Measurements from ENCODE around the gene DELE1. TPM values are rescaled to one million over a fixed set of nuclear protein-coding genes. Genes with fewer than 3 reads are reported as not detected.

The DELE1 gene
- total RNA-seq, 2 donors from 2014 or later, result 70.9 to 93.6 TPM

DNA sequence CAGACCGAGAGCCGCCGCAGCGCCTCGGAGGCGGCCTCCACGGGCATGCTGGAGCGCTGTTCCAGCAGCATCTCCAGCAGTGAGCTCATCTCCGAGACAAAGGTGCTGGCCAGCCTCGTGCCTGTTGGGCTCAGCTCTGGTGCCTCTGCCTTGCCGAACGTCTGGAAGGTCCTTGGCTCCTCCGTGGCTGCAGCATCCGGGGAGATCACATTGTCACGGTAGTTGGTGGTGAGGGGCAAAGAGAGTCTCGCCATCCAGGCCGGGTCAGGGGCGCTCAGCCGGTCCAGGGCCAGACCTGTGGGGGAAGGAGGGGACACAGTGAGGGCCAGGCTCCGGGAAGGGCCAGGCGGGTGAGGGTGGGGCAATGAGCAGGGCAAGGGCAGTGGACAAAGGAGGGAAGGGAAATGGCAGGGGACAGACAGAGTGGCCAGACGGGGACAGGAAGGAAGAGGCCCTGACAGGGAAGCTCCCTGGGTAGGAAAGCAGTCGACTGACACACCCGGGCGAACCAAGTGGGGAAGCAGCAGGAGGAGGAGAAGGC is 21.9 kb downstream of the DELE1 start:
- no peaks in the 10 kb centered on the region for H3K27me3 Mint-ChIP-seq
- no peaks in the 10 kb centered on the region for H3K9me3 Mint-ChIP-seq
- no peaks in the 10 kb centered on the region for H3K36me3 Mint-ChIP-seq
- H3K27ac Mint-ChIP-seq, result no peak overlapping the region
- no peak overlapping the region for H3K4me3 Mint-ChIP-seq
- DNase-seq (ENCODE audit: low spot score), result no peak
- peaks cover 16 to 22% of the 10 kb centered on the region in 2 donors for H3K4me1 Mint-ChIP-seq (ENCODE audit: low read depth in 2 of 2)
- ATAC-seq, result no peak

DNA sequence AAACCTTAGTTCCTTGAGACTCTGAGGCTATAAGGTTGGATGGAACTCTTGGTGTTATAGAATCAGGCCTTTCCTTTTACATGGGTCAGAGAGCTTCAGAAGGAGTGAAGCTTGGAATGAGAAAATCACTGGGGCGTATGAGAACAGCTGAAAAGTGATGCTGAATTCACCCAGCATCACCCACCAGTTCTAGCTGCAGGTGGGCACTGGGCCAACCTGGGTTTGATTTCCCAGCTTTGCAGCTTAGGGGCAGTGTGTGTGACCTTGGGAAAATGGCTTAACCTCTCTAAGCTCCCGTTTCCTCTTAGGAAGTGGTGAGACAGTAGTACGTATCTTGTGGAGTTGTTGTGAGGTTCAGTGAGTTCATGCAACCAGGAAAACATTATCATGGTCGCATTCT is 23.6 kb downstream of the DELE1 start:
- H3K27ac Mint-ChIP-seq, result no peak overlapping the region
- H3K27me3 Mint-ChIP-seq, result no peaks in the 10 kb centered on the region
- no peak overlapping the region for H3K4me3 Mint-ChIP-seq
- no peaks in the 10 kb centered on the region for H3K36me3 Mint-ChIP-seq
- ATAC-seq (no peak), DNase-seq (ENCODE audit: low spot score) (no peak)
- peaks cover 10 to 19% of the 10 kb centered on the region in 2 donors for H3K4me1 Mint-ChIP-seq (ENCODE audit: low read depth in 2 of 2)
- no peaks in the 10 kb centered on the region for H3K9me3 Mint-ChIP-seq

DNA sequence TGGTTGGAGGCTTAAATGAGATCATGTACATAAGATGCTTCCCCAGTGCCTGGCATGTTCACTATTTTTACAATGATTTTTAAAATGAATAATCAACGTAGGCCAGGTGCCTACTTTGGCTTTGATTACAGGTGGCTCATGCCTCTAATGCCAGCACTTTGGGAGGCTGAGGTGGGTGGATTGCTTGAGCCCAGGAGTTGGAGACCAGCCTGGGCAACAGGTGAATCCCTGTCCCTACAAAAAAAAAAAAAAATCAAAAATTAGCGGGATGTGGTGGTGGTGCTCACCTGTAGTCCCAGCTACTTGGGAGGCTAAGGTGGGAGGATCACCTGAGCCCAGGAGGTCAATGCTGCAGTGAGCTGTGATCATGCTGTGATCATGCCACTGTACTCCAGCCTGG is 25.1 kb downstream of the DELE1 start:
- ATAC-seq (no peak), DNase-seq (ENCODE audit: low spot score) (no peak)
- Mint-ChIP-seq H3K36me3 (no peaks in the 10 kb centered on the region), H3K27me3 (no peaks in the 10 kb centered on the region), H3K4me3 (no peak overlapping the region), H3K9me3 (no peaks in the 10 kb centered on the region), H3K27ac (no peak overlapping the region), H3K4me1 (ENCODE audit: low read depth in 2 of 2) (peaks cover 9 to 12% of the 10 kb centered on the region in 2 donors)

DNA sequence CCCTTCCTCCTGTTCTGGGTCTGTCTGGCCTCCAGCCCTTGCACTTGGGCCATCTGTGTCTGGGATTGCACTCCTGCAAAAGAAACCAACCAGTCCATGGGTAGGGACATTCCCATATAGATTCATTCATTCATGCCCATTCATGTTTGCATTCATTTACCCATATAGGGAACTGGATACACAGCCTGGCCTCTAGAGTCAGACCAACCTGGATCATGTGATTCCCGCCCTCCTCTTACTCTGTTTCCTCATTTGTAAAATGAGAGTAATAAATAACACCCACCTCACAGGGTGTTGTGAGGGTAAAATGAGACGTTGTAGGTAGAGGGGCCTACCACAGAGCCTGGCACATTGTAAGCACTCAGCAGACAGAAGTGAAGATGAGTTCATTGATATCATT is 25.8 kb downstream of the DELE1 start:
- Mint-ChIP-seq H3K4me3 (no peak overlapping the region), H3K27me3 (no peaks in the 10 kb centered on the region), H3K4me1 (ENCODE audit: low read depth in 2 of 2) (peaks cover 9 to 12% of the 10 kb centered on the region in 2 donors), H3K27ac (no peak overlapping the region), H3K9me3 (no peaks in the 10 kb centered on the region), H3K36me3 (no peaks in the 10 kb centered on the region)
- no peak for ATAC-seq
- DNase-seq (ENCODE audit: low spot score), result no peak

GRCh38 chr5:141950207-141951005 is 26.7 kb downstream of the DELE1 start:
- no peak for ATAC-seq

GRCh38 chr5:141951332-141951781 is 27.7 kb downstream of the DELE1 start:
- ATAC-seq, result no peak
- Mint-ChIP-seq H3K27ac (peak overlapping the region in 1 of 2 donors; percentile 82), H3K36me3 (no peaks in the 10 kb centered on the region), H3K27me3 (no peaks in the 10 kb centered on the region), H3K4me3 (no peak overlapping the region), H3K9me3 (no peaks in the 10 kb centered on the region), H3K4me1 (ENCODE audit: low read depth in 2 of 2) (peaks cover 9 to 12% of the 10 kb centered on the region in 2 donors)
- no peak for DNase-seq (ENCODE audit: low spot score)

More at GRCh38 chr5:141950207-141951005, 26.7 kb downstream of the DELE1 start:
- Mint-ChIP-seq H3K4me1 (ENCODE audit: low read depth in 2 of 2) (peaks cover 9 to 12% of the 10 kb centered on the region in 2 donors), H3K36me3 (no peaks in the 10 kb centered on the region), H3K4me3 (no peak overlapping the region), H3K9me3 (no peaks in the 10 kb centered on the region), H3K27ac (no peak overlapping the region), H3K27me3 (no peaks in the 10 kb centered on the region)
- no peak for DNase-seq (ENCODE audit: low spot score)

- Mint-ChIP-seq H3K36me3 (no peaks in the 10 kb centered on the region), H3K4me3 (no peak overlapping the region), H3K4me1 (ENCODE audit: low read depth in 2 of 2) (peaks cover 9 to 12% of the 10 kb centered on the region in 2 donors), H3K27ac (peak overlapping the region in 1 of 2 donors; percentile 82), H3K27me3 (no peaks in the 10 kb centered on the region), H3K9me3 (no peaks in the 10 kb centered on the region)
- ATAC-seq (no peak), DNase-seq (ENCODE audit: low spot score) (no peak)
These were observed 28.3 kb downstream of the DELE1 start for GRCh38 chr5:141952020-141952419.

- H3K9me3 Mint-ChIP-seq, result no peaks in the 10 kb centered on the region
- H3K27me3 Mint-ChIP-seq, result no peaks in the 10 kb centered on the region
- ATAC-seq (no peak), DNase-seq (ENCODE audit: low spot score) (no peak)
- H3K27ac Mint-ChIP-seq, result peak overlapping the region in 1 of 2 donors; percentile 64
- H3K36me3 Mint-ChIP-seq, result no peaks in the 10 kb centered on the region
- no peak overlapping the region for H3K4me3 Mint-ChIP-seq
- H3K4me1 Mint-ChIP-seq (ENCODE audit: low read depth in 2 of 2), result peaks cover 27 to 31% of the 10 kb centered on the region in 2 donors
These were observed 30.5 kb downstream of the DELE1 start for GRCh38 chr5:141954194-141954593.

DNA sequence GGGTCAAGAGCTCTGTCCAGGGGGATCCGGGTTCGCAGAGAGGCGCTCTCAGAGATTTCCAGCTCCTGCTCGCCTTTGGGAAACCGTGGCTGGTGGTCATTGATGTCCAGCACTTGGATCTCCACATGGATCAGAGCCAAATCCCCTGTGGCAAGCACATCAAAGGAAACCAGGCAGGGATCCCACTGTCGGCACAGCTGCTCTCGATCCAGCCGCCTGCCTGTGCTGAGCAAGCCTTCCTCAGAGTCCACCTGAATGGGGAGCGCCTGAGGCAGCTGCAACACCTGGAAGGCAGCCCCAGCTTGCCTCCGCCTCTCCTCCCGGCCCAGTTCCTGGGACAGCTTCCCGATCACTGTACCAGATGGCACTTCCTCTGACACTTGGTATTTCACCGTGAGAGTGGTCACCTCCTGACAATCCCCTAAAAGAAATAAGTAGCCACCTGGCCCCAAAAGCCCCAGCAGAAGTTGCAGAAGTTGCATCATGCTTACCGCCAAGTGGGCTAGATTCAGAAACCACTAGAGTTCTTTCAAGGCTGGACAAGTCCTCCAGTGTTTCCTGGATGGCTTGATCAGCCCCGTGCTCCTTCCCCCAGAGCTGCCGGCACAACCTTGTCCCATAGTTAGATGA is 33.8 kb downstream of the DELE1 start:
- ATAC-seq, result no peak
- no peak for DNase-seq (ENCODE audit: low spot score)
- H3K27me3 Mint-ChIP-seq, result no peaks in the 10 kb centered on the region
- no peaks in the 10 kb centered on the region for H3K36me3 Mint-ChIP-seq
- H3K4me1 Mint-ChIP-seq (ENCODE audit: low read depth in 2 of 2), result peaks cover 40 to 41% of the 10 kb centered on the region in 2 donors
- H3K9me3 Mint-ChIP-seq, result no peaks in the 10 kb centered on the region
- peak overlapping the region in 1 of 2 donors; percentile 75 for H3K27ac Mint-ChIP-seq
- H3K4me3 Mint-ChIP-seq, result peak overlapping the region; percentile 64

GRCh38 chr5:141958113-141958512 is 34.4 kb downstream of the DELE1 start, which contains the start of gene PCDH12:
PCDH12 (minus strand) TSS chr5:141958202; CDS start chr5:141957851, 351 bp downstream.
- ATAC-seq (peak; percentile 28 to 30), DNase-seq (ENCODE audit: low spot score) (peak; percentile 67)
- H3K36me3 Mint-ChIP-seq, result no peaks in the 10 kb centered on the region
- peak within 1 kb of the TSS; percentile 57 to 75 for H3K27ac Mint-ChIP-seq
- H3K4me1 Mint-ChIP-seq (ENCODE audit: low read depth in 2 of 2), result peaks cover 40 to 41% of the 10 kb centered on the region in 2 donors
- no peaks in the 10 kb centered on the region for H3K27me3 Mint-ChIP-seq
- H3K4me3 Mint-ChIP-seq, result peak within 1 kb of the TSS; percentile 64
- H3K9me3 Mint-ChIP-seq, result no peaks in the 10 kb centered on the region

- Mint-ChIP-seq H3K27ac (peak overlapping the region; percentile 57 to 75), H3K9me3 (no peaks in the 10 kb centered on the region), H3K4me1 (ENCODE audit: low read depth in 2 of 2) (peaks cover 40 to 41% of the 10 kb centered on the region in 2 donors), H3K4me3 (peak overlapping the region; percentile 64), H3K36me3 (no peaks in the 10 kb centered on the region), H3K27me3 (no peaks in the 10 kb centered on the region)
- ATAC-seq (peak; percentile 57 to 60), DNase-seq (ENCODE audit: low spot score) (no peak)
These were observed 35.0 kb downstream of the DELE1 start for GRCh38 chr5:141958546-141959172.

DNA sequence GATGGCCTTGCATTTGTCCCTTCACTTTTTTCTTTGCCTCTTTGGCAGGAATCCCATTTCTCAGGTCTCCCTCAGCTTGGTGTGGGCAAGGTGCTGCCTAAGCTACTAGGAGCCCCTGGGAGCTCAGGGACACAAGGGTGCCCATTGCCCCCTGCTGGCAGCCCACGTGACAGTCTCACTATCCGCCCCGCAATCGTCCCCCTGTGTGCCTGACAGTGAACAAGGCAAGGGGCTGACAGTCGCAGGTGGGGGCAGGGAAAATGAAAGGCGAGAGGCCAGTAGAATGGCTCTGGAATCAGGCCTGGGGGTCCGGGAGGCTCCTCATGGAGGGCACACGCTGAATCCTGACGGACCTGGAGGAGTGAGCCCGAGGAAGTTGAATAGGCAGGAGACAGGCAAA is 36.3 kb downstream of the DELE1 start:
- Mint-ChIP-seq H3K9me3 (no peaks in the 10 kb centered on the region), H3K27me3 (no peaks in the 10 kb centered on the region), H3K4me3 (no peak overlapping the region), H3K27ac (peak overlapping the region; percentile 57 to 75), H3K36me3 (no peaks in the 10 kb centered on the region), H3K4me1 (ENCODE audit: low read depth in 2 of 2) (peaks cover 40 to 41% of the 10 kb centered on the region in 2 donors)
- ATAC-seq (no peak), DNase-seq (ENCODE audit: low spot score) (no peak)

DNA sequence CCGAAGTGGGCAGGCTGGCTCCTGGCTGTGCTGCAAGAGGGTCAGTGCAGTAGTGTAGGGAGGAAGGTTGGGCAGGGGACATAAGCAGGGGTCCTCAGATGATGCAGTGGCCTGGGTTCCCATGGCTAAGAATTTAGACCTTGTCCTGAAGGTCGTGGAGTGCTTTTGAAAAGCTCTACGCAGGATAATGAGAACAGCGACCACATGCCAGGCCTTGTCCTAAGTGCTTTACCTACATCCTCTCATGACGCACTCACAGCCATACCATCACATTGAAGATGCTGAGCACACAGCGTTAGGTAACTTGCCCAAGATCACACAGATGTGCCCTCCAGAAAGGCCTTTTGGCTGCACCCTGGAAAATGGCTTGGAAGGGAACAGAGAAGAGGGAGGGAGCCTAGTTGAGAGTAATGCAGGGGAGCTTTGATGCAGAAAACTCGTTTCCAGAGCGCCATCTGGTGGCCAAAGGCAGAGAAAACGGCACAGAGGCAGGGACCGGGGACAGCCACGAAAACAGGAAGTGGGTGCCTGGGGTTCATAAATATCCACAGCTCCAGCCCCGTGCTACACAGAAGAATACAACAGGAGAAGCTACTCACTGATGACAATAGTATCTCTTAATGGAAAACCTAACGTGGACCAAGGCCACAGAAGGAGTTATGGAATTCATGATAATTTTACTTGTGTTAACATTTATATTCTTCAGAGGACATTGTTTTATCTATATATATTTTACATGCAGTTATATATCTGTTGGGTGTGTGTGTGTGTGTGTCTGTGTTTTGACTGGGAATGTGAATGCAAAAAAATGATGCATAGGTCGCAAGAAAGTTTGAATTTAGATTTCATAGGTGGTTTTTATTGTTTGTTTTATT is 37.0 kb downstream of the DELE1 start:
- Mint-ChIP-seq H3K9me3 (no peaks in the 10 kb centered on the region), H3K27ac (peak overlapping the region; percentile 57 to 75), H3K4me1 (ENCODE audit: low read depth in 2 of 2) (peaks cover 40 to 41% of the 10 kb centered on the region in 2 donors), H3K4me3 (peak overlapping the region; percentile 50), H3K27me3 (no peaks in the 10 kb centered on the region), H3K36me3 (no peaks in the 10 kb centered on the region)
- DNase-seq (ENCODE audit: low spot score) (peak; percentile 88), ATAC-seq (peak; percentile 86 to 88)
